Measurements from ENCODE around the gene PRR32. TPM values are rescaled to one million over a fixed set of nuclear protein-coding genes. Genes with fewer than 3 reads are reported as not detected.

PRR32 gene, protein sequence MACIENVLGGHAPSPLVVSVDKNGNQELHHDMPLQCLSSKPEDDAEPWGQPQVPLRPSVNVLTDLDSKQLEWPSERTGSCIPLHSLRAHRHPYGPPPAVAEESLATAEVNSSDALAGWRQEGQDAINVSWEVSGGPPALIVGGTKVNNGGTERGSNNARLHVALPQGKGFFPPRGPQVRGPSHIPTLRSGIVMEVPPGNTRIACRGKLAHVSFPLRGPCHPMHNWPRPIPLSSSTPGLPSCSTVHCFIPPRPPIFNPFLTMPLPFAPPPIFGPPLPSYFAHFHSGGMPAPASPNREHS
- not detected in 2 replicates for polyA plus RNA-seq (2012; rRNA removed)
- not detected in 2 replicates for polyA plus RNA-seq (2012; cell fraction: cytosol; rRNA removed)
- polyA plus RNA-seq (2012; cell fraction: nucleus; rRNA removed) = not detected in 2 replicates

DNA sequence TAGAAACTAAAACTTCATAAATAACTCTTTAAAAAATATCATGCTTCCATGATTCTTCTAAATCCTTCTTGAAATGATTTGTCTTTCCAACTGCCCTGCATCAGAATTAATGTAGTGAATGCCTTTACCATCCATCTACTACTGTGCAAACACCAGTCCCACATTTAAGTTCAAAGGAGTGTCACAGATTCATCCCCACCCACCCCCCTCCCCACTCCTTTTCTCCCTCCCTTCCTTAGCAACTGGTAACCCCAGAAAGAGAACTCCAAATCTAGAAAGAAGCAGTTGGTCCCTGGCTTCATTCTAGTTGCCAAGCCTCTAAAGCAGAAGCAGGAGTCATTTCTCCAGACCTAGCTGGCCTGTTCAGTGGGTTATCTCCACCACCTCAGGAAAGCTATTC lies at the start of gene PRR32:
Gene PRR32 (plus strand): TSS at position 301 of the 400 bp plus-strand sequence. CDS start 115 bp downstream, outside the sequence.
- Histone ChIP-seq H3F3A (replicated peaks; ENCODE audit: insufficient read depth) (no peaks in the 10 kb centered on the region), H3K79me2 (ENCODE audit: insufficient read depth) (no peaks in the 10 kb centered on the region), H3K4me2 (no peak within 1 kb of the TSS), H3K9me2 (no peaks in the 10 kb centered on the region; the same call in 1 of the 2 replicates), H3K4me1 (ENCODE audit: control insufficient read depth in 1 of 2, insufficient read depth in 2 of 2, low read depth in 1 of 2, low read length in 1 of 2) (no peaks in the 10 kb centered on the region), H3K9ac (no peak within 1 kb of the TSS), H3K27me3 (ENCODE audit: insufficient read depth) (no peaks in the 10 kb centered on the region), H3K36me3 (replicated peaks in 1 of 2; ENCODE audit: control insufficient read depth in 1 of 2, insufficient read depth in 2 of 2, low read length in 1 of 2) (no peaks in the 10 kb centered on the region), H4K20me1 (ENCODE audit: insufficient read depth) (no peaks in the 10 kb centered on the region), H3K9me3 (no peaks in the 10 kb centered on the region), H3K27ac (ENCODE audit: low read depth in 2 of 2, low read length in 1 of 2) (no peak within 1 kb of the TSS), H3K4me3 (ENCODE audit: low read depth in 2 of 2, low read length in 1 of 2) (no peak within 1 kb of the TSS), H2AFZ (ENCODE audit: low read depth) (no peak within 1 kb of the TSS)
- ChIA-PET CTCF (no interaction called here), POLR2A (no interaction called here)
- DNase-seq = no peak
- TF ChIP-seq, protein P1, sequence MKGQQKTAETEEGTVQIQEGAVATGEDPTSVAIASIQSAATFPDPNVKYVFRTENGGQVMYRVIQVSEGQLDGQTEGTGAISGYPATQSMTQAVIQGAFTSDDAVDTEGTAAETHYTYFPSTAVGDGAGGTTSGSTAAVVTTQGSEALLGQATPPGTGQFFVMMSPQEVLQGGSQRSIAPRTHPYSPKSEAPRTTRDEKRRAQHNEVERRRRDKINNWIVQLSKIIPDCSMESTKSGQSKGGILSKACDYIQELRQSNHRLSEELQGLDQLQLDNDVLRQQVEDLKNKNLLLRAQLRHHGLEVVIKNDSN (IDR thresholded peaks at IDR 0.05; ENCODE audit: borderline replicate concordance, low read depth) = no peak
- TF ChIP-seq EZH2phosphoT487 (IDR thresholded peaks at IDR 0.05; ENCODE audit: borderline replicate concordance, low read depth) (no peak), NRF1 (IDR thresholded peaks at IDR 0.05; ENCODE audit: low read depth, low read length) (no peak), ELF1 (IDR thresholded peaks at IDR 0.05) (no peak), JUND (IDR thresholded peaks at IDR 0.05) (no peak), CHD2 (IDR thresholded peaks at IDR 0.05; ENCODE audit: low read length, partially characterized antibody) (no peak), NFIC (IDR thresholded peaks at IDR 0.05; ENCODE audit: borderline replicate concordance) (no peak)
- TF ChIP-seq, protein P2, sequence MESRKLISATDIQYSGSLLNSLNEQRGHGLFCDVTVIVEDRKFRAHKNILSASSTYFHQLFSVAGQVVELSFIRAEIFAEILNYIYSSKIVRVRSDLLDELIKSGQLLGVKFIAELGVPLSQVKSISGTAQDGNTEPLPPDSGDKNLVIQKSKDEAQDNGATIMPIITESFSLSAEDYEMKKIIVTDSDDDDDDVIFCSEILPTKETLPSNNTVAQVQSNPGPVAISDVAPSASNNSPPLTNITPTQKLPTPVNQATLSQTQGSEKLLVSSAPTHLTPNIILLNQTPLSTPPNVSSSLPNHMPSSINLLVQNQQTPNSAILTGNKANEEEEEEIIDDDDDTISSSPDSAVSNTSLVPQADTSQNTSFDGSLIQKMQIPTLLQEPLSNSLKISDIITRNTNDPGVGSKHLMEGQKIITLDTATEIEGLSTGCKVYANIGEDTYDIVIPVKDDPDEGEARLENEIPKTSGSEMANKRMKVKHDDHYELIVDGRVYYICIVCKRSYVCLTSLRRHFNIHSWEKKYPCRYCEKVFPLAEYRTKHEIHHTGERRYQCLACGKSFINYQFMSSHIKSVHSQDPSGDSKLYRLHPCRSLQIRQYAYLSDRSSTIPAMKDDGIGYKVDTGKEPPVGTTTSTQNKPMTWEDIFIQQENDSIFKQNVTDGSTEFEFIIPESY (IDR thresholded peaks at IDR 0.05; ENCODE audit: borderline replicate concordance, low read depth) = no peak

DNA sequence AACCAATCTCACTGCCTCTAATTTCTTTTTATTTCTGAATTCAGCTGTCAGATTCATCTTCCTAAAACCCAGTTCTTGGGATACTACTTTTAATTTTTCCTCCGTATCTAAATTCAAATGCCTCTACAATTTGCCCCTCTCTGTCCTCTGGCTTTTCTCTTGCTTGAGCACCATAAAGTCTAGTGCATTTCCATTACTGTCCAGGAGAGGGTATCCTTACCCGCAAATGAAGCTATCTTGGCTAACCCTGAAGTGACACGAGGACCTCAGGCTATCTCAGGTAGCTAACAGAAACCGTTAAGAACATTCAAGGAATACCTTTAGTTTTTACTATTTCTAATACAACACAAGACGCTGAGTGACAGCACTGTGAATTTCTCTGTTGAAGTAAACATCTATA lies 49.4 kb upstream of the PRR32 start:
- POLR2A ChIA-PET = no interaction called here
- WGBS (ENCODE audit: low lambda C conversion rate) = 3% methylated on average over 5 of the region's 5 CpGs
- Histone ChIP-seq H3K79me2 (ENCODE audit: insufficient read depth) (no peaks in the 10 kb centered on the region), H3K4me3 (ENCODE audit: low read depth in 2 of 2, low read length in 1 of 2) (no peak overlapping the region; a peak in 1 of 4 replicates), H3K9ac (no peak overlapping the region), H3K36me3 (replicated peaks in 1 of 2; ENCODE audit: control insufficient read depth in 1 of 2, insufficient read depth in 2 of 2, low read length in 1 of 2) (no peaks in the 10 kb centered on the region), H3K4me1 (ENCODE audit: control insufficient read depth in 1 of 2, insufficient read depth in 2 of 2, low read depth in 1 of 2, low read length in 1 of 2) (no peaks in the 10 kb centered on the region), H3F3A (replicated peaks; ENCODE audit: insufficient read depth) (no peaks in the 10 kb centered on the region), H2AFZ (ENCODE audit: low read depth) (no peak overlapping the region), H3K27ac (ENCODE audit: low read depth in 2 of 2, low read length in 1 of 2) (no peak overlapping the region), H4K20me1 (ENCODE audit: insufficient read depth) (no peaks in the 10 kb centered on the region), H3K9me2 (no peaks in the 10 kb centered on the region), H3K4me2 (no peak overlapping the region), H3K27me3 (ENCODE audit: insufficient read depth) (no peaks in the 10 kb centered on the region), H3K9me3 (no peaks in the 10 kb centered on the region)
- CTCF ChIA-PET = interaction anchor here (0.5 to 1.7 kb wide), 15 partner anchors 8 to 2000 kb away, joined by 3 to 8 read pairs (median 3); no protein-coding TSS in a partner anchor
- peak; percentile 22 for DNase-seq
- TF ChIP-seq, protein P3, sequence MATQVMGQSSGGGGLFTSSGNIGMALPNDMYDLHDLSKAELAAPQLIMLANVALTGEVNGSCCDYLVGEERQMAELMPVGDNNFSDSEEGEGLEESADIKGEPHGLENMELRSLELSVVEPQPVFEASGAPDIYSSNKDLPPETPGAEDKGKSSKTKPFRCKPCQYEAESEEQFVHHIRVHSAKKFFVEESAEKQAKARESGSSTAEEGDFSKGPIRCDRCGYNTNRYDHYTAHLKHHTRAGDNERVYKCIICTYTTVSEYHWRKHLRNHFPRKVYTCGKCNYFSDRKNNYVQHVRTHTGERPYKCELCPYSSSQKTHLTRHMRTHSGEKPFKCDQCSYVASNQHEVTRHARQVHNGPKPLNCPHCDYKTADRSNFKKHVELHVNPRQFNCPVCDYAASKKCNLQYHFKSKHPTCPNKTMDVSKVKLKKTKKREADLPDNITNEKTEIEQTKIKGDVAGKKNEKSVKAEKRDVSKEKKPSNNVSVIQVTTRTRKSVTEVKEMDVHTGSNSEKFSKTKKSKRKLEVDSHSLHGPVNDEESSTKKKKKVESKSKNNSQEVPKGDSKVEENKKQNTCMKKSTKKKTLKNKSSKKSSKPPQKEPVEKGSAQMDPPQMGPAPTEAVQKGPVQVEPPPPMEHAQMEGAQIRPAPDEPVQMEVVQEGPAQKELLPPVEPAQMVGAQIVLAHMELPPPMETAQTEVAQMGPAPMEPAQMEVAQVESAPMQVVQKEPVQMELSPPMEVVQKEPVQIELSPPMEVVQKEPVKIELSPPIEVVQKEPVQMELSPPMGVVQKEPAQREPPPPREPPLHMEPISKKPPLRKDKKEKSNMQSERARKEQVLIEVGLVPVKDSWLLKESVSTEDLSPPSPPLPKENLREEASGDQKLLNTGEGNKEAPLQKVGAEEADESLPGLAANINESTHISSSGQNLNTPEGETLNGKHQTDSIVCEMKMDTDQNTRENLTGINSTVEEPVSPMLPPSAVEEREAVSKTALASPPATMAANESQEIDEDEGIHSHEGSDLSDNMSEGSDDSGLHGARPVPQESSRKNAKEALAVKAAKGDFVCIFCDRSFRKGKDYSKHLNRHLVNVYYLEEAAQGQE (IDR thresholded peaks at IDR 0.05; ENCODE audit: low read depth, low read length) = no peak
- TF ChIP-seq, protein P4, sequence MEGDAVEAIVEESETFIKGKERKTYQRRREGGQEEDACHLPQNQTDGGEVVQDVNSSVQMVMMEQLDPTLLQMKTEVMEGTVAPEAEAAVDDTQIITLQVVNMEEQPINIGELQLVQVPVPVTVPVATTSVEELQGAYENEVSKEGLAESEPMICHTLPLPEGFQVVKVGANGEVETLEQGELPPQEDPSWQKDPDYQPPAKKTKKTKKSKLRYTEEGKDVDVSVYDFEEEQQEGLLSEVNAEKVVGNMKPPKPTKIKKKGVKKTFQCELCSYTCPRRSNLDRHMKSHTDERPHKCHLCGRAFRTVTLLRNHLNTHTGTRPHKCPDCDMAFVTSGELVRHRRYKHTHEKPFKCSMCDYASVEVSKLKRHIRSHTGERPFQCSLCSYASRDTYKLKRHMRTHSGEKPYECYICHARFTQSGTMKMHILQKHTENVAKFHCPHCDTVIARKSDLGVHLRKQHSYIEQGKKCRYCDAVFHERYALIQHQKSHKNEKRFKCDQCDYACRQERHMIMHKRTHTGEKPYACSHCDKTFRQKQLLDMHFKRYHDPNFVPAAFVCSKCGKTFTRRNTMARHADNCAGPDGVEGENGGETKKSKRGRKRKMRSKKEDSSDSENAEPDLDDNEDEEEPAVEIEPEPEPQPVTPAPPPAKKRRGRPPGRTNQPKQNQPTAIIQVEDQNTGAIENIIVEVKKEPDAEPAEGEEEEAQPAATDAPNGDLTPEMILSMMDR (IDR thresholded peaks at IDR 0.05) = peak; percentile 58
- TF ChIP-seq SMC3 (IDR thresholded peaks at IDR 0.05; ENCODE audit: low read depth, low read length) = peak; percentile 27
- no peak for TF ChIP-seq FOXM1 (IDR thresholded peaks at IDR 0.05; ENCODE audit: low read depth)
- TF ChIP-seq RAD21 (IDR thresholded peaks at IDR 0.05; ENCODE audit: low read length) = peak; percentile 56
- no peak for TF ChIP-seq JUND (IDR thresholded peaks at IDR 0.05)

All from SK-N-SH (cell line).